A673 (cell line): ENCODE data around the gene PLEKHO2.

Experiments
- CTCF ChIP-seq: fragments of 300-800, 200-600 bp; sonication (generic); conservative IDR thresholded peaks from 2 replicates; pipeline ENCODE4 v1.5.1; 2017; ENCODE audit warnings: low read depth, mild to moderate bottlenecking, antibody characterized with exemption, low read length, moderate library complexity, mixed read lengths
- EZH2 ChIP-seq: fragments of 200-600 bp; sonication (generic); IDR thresholded peaks from 2 replicates; pipeline ENCODE4 v1.6.1; 2017; ENCODE audit warnings: borderline replicate concordance, low read depth, mild to moderate bottlenecking, mixed read lengths, antibody characterized with exemption, low read length; ENCODE audit not compliant: poor library complexity, severe bottlenecking

- TF ChIP-seq CTCF (no peak), EZH2 (no peak)
Measured at GRCh38 chr15:64858021-64858575, 16.4 kb downstream of the PLEKHO2 start.
